H9 (cell line): ENCODE measurements around the gene ARL14EPL. TPM values are rescaled to one million over a fixed set of nuclear protein-coding genes. Genes with fewer than 3 reads are reported as not detected.

ENCODE experiments used
- DNase-seq: peaks from one replicate; pipeline ENCODE4 v3.0.0-alpha.2; 2017
- H2AFZ ChIP-seq: one replicate; pipeline ENCODE4 v1.6.1; 2013; ENCODE audit warnings: mild to moderate bottlenecking, low read length, control low read depth, moderate library complexity
- H2AK5ac ChIP-seq: 2 replicates; pipeline ENCODE4 v1.6.1; 2013; ENCODE audit warnings: low read length, control low read depth, mixed read lengths; ENCODE audit not compliant: insufficient read length
- H2BK120ac ChIP-seq: one replicate; pipeline ENCODE4 v1.6.1; 2013; ENCODE audit warnings: low read depth, mild to moderate bottlenecking, low read length, control low read depth, inconsistent platforms; ENCODE audit not compliant: poor library complexity, severe bottlenecking
- H2BK12ac ChIP-seq: 2 replicates; pipeline ENCODE4 v1.6.1; 2013; ENCODE audit warnings: low read length, control low read depth, mixed read lengths, low read depth; ENCODE audit not compliant: insufficient read length
- H2BK15ac ChIP-seq: 2 replicates; pipeline ENCODE4 v1.6.1; 2013; ENCODE audit warnings: low read depth, low read length, control low read depth
- H2BK20ac ChIP-seq: one replicate; pipeline ENCODE4 v1.6.1; 2013; ENCODE audit warnings: low read depth, mild to moderate bottlenecking, low read length, control low read depth, inconsistent platforms; ENCODE audit not compliant: poor library complexity, severe bottlenecking
- H2BK5ac ChIP-seq: 2 replicates; pipeline ENCODE4 v1.6.1; 2013; ENCODE audit warnings: low read length, control low read depth, mixed read lengths; ENCODE audit not compliant: insufficient read length
- H3K14ac ChIP-seq: 2 replicates; pipeline ENCODE4 v1.6.1; 2013; ENCODE audit warnings: low read length, control low read depth; ENCODE audit not compliant: insufficient read depth
- H3K18ac ChIP-seq: 2 replicates; pipeline ENCODE4 v1.6.1; 2013; ENCODE audit warnings: low read depth, mild to moderate bottlenecking, mixed read lengths, low read length, control low read depth; ENCODE audit not compliant: insufficient read length
- H3K23ac ChIP-seq: 2 replicates; pipeline ENCODE4 v1.6.1; 2013; ENCODE audit warnings: low read length, control low read depth, mixed read lengths, low read depth; ENCODE audit not compliant: insufficient read length
- H3K23me2 ChIP-seq: 2 replicates; pipeline ENCODE4 v1.6.1; 2013; ENCODE audit warnings: low read depth, mild to moderate bottlenecking, mixed read lengths, low read length, control low read depth; ENCODE audit not compliant: insufficient read length, poor library complexity, severe bottlenecking
- H3K27ac ChIP-seq: 2 replicates; pipeline ENCODE4 v1.5.1; 2013; ENCODE audit warnings: low read length, control low read depth, mixed read lengths, low read depth; ENCODE audit not compliant: insufficient read length
- H3K27me3 ChIP-seq: 2 replicates; pipeline ENCODE4 v1.6.1; 2013; ENCODE audit warnings: low read length, control low read depth, inconsistent platforms; ENCODE audit not compliant: insufficient read depth
- H3K4ac ChIP-seq: 2 replicates; pipeline ENCODE4 v1.6.1; 2013; ENCODE audit warnings: low read depth, mild to moderate bottlenecking, control low read depth, inconsistent platforms, low read length, moderate library complexity
- H3K4me1 ChIP-seq: 2 replicates; pipeline ENCODE4 v1.6.1; 2013; ENCODE audit warnings: low read length, control low read depth, inconsistent platforms; ENCODE audit not compliant: insufficient read depth
- H3K4me2 ChIP-seq: 2 replicates; pipeline ENCODE4 v1.6.1; 2013; ENCODE audit warnings: low read length, control low read depth, mixed read lengths; ENCODE audit not compliant: insufficient read length, insufficient read depth
- H3K56ac ChIP-seq: 2 replicates; pipeline ENCODE4 v1.6.1; 2013; ENCODE audit warnings: low read depth, mild to moderate bottlenecking, mixed read lengths, low read length, control low read depth; ENCODE audit not compliant: insufficient read length
- H3K79me1 ChIP-seq: 2 replicates; pipeline ENCODE4 v1.6.1; 2013; ENCODE audit warnings: low read depth, mild to moderate bottlenecking, moderate library complexity, low read length, control low read depth, inconsistent platforms; ENCODE audit not compliant: insufficient read depth, poor library complexity, severe bottlenecking
- H3K79me2 ChIP-seq: 2 replicates; pipeline ENCODE4 v1.6.1; 2013; ENCODE audit warnings: low read length, control low read depth, inconsistent platforms; ENCODE audit not compliant: insufficient read depth
- H3K9ac ChIP-seq: 2 replicates; pipeline ENCODE4 v1.6.1; 2013; ENCODE audit warnings: low read length, control low read depth, mixed read lengths; ENCODE audit not compliant: insufficient read length; ENCODE audit errors: extremely low read depth
- H3K9me3 ChIP-seq: one replicate; pipeline ENCODE4 v1.6.1; 2013; ENCODE audit warnings: low read depth, low read length, inconsistent platforms; ENCODE audit not compliant: control insufficient read depth
- H3T11ph ChIP-seq: one replicate; pipeline ENCODE4 v1.6.1; 2013; ENCODE audit warnings: mild to moderate bottlenecking, low read length, control low read depth, inconsistent platforms
- H4K20me1 ChIP-seq: one replicate; pipeline ENCODE4 v1.6.1; 2013; ENCODE audit not compliant: control insufficient read depth, insufficient read length, insufficient read depth
- H4K5ac ChIP-seq: 2 replicates; pipeline ENCODE4 v1.6.1; 2013; ENCODE audit warnings: low read depth, mild to moderate bottlenecking, mixed read lengths, low read length, control low read depth; ENCODE audit not compliant: insufficient read length
- H4K8ac ChIP-seq: replicated peaks from 2 replicates; pipeline ENCODE4 v1.6.1; 2013; ENCODE audit warnings: low read length, control low read depth, mixed read lengths, low read depth; ENCODE audit not compliant: insufficient read length
- H4K91ac ChIP-seq: 2 replicates; pipeline ENCODE4 v1.6.1; 2013; ENCODE audit warnings: low read depth, mild to moderate bottlenecking, moderate library complexity, mixed read lengths, low read length, control low read depth; ENCODE audit not compliant: insufficient read length
- H3K27ac Mint-ChIP-seq, 3 experiments: 2 replicates in 2 of 3; 3 replicates in 1 of 3; pipeline ENCODE4 v1.8.0; 2020 to 2021; ENCODE audit warnings: mixed read lengths in 3 of 3, mild to moderate bottlenecking in 1 of 3, moderate library complexity in 1 of 3
- H3K27me3 Mint-ChIP-seq: 2 replicates; pipeline ENCODE4 v1.8.0; 2021; ENCODE audit warnings: low read depth, mild to moderate bottlenecking, moderate library complexity, mixed read lengths
- H3K36me3 Mint-ChIP-seq, 3 experiments: 2 replicates in 2 of 3; 3 replicates in 1 of 3; pipeline ENCODE4 v1.8.0; 2020 to 2021; ENCODE audit warnings: low read depth in 3 of 3, mixed read lengths in 3 of 3; ENCODE audit not compliant: insufficient read depth in 1 of 3
- H3K4me1 Mint-ChIP-seq, 2 experiments: 2 replicates each; pipeline ENCODE4 v1.8.0; 2020; ENCODE audit warnings: mixed read lengths in 2 of 2
- H3K4me3 Mint-ChIP-seq, 2 experiments: 2 replicates in 1 of 2; 3 replicates in 1 of 2; pipeline ENCODE4 v1.8.0; 2020 to 2021; ENCODE audit warnings: mild to moderate bottlenecking in 2 of 2, mixed read lengths in 2 of 2, moderate library complexity in 1 of 2
- H3K9me3 Mint-ChIP-seq, 2 experiments: 2 replicates in 1 of 2; 3 replicates in 1 of 2; pipeline ENCODE4 v1.8.0; 2020; ENCODE audit warnings: mild to moderate bottlenecking in 2 of 2, mixed read lengths in 2 of 2, moderate library complexity in 1 of 2
- CTCF ChIP-seq: fragments of 200-600 bp; sonication (generic); conservative IDR thresholded peaks from 3 replicates; pipeline ENCODE4 v1.8.0; 2021; ENCODE audit warnings: antibody characterized with exemption, mild to moderate bottlenecking
- WGBS: extraction: QIAGEN DNeasy Blood & Tissue Kit; methylation state at CpG from one replicate; pipeline ENCODE4 v1.1.7; 2013; ENCODE audit warnings: missing lambda C conversion rate, low lambda C conversion rate, mixed read lengths; ENCODE audit not compliant: insufficient read length; ENCODE audit errors: extremely low coverage; 5-methylcytosine and 5-hydroxymethylcytosine counted together
- total RNA-seq: library from RNA; stranded (reverse); gene quantifications from 2 replicates; pipeline ENCODE4 v1.2.1, GENCODE V29; 2021

The ARL14EPL gene
- total RNA-seq, 1 experiment from 2014 or later: not detected

GRCh38 chr5:115995351-115995750 is 36.9 kb upstream of the ARL14EPL start:
- no peak overlapping the region for H2BK12ac ChIP-seq
- H3K9ac ChIP-seq: no peak overlapping the region
- no peaks in the 10 kb centered on the region for H3K79me2 ChIP-seq
- H3K79me1 ChIP-seq: no peaks in the 10 kb centered on the region
- no peak overlapping the region for H2BK20ac ChIP-seq
- H2BK120ac ChIP-seq: no peak overlapping the region
- H2BK15ac ChIP-seq: no peak overlapping the region
- no peak overlapping the region for H4K91ac ChIP-seq
- H3K4me2 ChIP-seq: no peak overlapping the region
- H3K4me1 ChIP-seq: no peaks in the 10 kb centered on the region
- Mint-ChIP-seq H3K4me3 (no peak overlapping the region), H3K9me3 (no peaks in the 10 kb centered on the region), H3K4me1 (no peaks in the 10 kb centered on the region), H3K36me3 (no peaks in the 10 kb centered on the region), H3K27me3 (no peaks in the 10 kb centered on the region), H3K27ac (no peak overlapping the region)
- H3T11ph ChIP-seq: no peak overlapping the region
- H3K27ac ChIP-seq: no peak overlapping the region
- no peak overlapping the region for H4K8ac ChIP-seq
- H3K23me2 ChIP-seq: no peaks in the 10 kb centered on the region
- no peak overlapping the region for H4K5ac ChIP-seq
- H2BK5ac ChIP-seq: no peak overlapping the region
- H3K18ac ChIP-seq: no peak overlapping the region
- WGBS: no CpG with 5 or more reads among the region's 6 CpGs
- no peak overlapping the region for H2AK5ac ChIP-seq
- no peak overlapping the region for H3K4ac ChIP-seq
- DNase-seq: no peak
- H4K20me1 ChIP-seq: no peaks in the 10 kb centered on the region
- no peak for TF ChIP-seq CTCF
- no peak overlapping the region for H2AFZ ChIP-seq
- no peaks in the 10 kb centered on the region for H3K9me3 ChIP-seq
- H3K14ac ChIP-seq: no peak overlapping the region
- no peak overlapping the region for H3K56ac ChIP-seq
- no peaks in the 10 kb centered on the region for H3K27me3 ChIP-seq
- no peak overlapping the region for H3K23ac ChIP-seq
